ENCODE measurements around the gene USP12. TPM values are rescaled to one million over a fixed set of nuclear protein-coding genes. Genes with fewer than 3 reads are reported as not detected.
"Not testable (repeated sequence)": the region's sequence is repeated elsewhere in the genome, so short reads cannot be mapped to it uniquely, and the experiment has no call there.

Gene USP12, protein sequence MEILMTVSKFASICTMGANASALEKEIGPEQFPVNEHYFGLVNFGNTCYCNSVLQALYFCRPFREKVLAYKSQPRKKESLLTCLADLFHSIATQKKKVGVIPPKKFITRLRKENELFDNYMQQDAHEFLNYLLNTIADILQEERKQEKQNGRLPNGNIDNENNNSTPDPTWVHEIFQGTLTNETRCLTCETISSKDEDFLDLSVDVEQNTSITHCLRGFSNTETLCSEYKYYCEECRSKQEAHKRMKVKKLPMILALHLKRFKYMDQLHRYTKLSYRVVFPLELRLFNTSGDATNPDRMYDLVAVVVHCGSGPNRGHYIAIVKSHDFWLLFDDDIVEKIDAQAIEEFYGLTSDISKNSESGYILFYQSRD
- 10 to 100 TPM; 35.7 to 40.1 TPM for total RNA-seq

DNA sequence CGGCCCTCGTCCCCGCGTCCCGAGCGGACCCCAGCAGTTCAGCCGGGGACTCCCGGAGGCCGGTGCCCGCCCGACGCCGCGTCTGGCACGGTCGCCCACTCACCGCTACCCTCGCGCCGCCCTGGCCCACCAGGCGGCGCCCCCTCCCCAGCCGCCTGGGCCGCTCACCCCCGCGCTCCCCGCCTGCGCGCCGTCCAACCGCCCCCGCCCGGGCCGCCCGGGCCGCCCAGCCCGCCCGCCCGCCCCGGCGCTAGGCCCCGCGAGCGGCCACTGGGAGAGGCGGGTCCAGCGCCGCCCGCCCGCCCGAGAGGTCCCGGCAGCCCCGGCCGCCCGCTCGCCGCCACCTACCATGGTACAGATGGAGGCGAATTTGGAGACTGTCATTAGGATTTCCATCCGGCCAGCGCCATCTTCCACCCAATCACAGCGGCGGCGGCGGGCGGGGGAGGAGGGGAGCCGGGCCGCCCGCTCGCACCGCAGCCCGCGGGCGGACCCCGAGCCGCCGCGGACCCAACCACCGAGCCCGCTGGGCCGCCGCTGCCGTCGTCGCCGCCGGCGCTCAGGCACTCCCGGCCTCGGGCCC lies at the start of gene USP12:
TSS of gene USP12 (minus strand) at position 568 of the 583 bp plus-strand sequence. CDS start at position 396, 172 bp downstream.
- CTCF ChIA-PET = interaction anchor here (1.1 to 1.3 kb wide), 2 partner anchors 40 to 82 kb away, joined by 3 to 6 read pairs; no protein-coding TSS in a partner anchor
- ATAC-seq (peak; percentile 15), DNase-seq (peak; percentile 63)
- POLR2A ChIA-PET = interaction anchor here (0.9 to 4.5 kb wide), 4 partner anchors 10 to 82 kb away, joined by 3 to 28 read pairs (median 4); no protein-coding TSS in a partner anchor
- H3K4me1 Mint-ChIP-seq (ENCODE audit: low read depth) = peaks cover 53% of the 10 kb centered on the region
- peak within 1 kb of the TSS; percentile 84 for H3K4me3 Mint-ChIP-seq
- H3K27me3 Mint-ChIP-seq = no peaks in the 10 kb centered on the region
- no peaks in the 10 kb centered on the region for H3K9me3 Mint-ChIP-seq
- H3K27ac Mint-ChIP-seq = peak within 1 kb of the TSS; percentile 94
- intact Hi-C loops (cut with micrococcal nuclease) = loop anchor here (2.0 kb wide), 1 partner anchor 41 kb away; no protein-coding TSS in a partner anchor
- TF ChIP-seq, protein P1, sequence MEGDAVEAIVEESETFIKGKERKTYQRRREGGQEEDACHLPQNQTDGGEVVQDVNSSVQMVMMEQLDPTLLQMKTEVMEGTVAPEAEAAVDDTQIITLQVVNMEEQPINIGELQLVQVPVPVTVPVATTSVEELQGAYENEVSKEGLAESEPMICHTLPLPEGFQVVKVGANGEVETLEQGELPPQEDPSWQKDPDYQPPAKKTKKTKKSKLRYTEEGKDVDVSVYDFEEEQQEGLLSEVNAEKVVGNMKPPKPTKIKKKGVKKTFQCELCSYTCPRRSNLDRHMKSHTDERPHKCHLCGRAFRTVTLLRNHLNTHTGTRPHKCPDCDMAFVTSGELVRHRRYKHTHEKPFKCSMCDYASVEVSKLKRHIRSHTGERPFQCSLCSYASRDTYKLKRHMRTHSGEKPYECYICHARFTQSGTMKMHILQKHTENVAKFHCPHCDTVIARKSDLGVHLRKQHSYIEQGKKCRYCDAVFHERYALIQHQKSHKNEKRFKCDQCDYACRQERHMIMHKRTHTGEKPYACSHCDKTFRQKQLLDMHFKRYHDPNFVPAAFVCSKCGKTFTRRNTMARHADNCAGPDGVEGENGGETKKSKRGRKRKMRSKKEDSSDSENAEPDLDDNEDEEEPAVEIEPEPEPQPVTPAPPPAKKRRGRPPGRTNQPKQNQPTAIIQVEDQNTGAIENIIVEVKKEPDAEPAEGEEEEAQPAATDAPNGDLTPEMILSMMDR (IDR thresholded peaks at IDR 0.05) = no peak
- peaks cover 5% of the 10 kb centered on the region for H3K36me3 Mint-ChIP-seq (ENCODE audit: low read depth)

DNA sequence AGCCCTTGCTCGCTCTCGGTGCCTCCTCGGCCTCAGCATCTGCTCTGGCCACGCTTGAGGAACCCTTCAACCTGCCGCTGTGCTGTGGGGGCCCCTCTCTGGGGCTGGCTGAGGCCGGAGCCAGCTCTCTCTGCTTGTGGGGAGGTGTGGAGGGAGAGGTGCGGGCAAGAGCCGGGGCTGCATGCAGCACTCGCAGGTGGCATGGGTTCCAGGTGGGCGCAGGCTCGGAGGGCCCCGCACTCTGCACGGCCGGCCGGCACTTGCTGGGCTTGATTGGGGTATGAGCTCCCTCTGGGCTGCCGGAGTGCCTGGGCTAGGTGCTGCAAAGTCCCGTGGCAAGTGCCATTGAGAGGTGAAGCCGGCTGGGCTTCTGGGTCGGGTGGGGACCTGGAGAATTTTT lies 48.0 kb upstream of the USP12 start:
- H3K4me1 Mint-ChIP-seq (ENCODE audit: low read depth) = no peaks in the 10 kb centered on the region
- no peak overlapping the region for H3K4me3 Mint-ChIP-seq
- H3K36me3 Mint-ChIP-seq (ENCODE audit: low read depth) = peaks cover 3% of the 10 kb centered on the region
- no peaks in the 10 kb centered on the region for H3K9me3 Mint-ChIP-seq
- H3K27ac Mint-ChIP-seq = no peak overlapping the region
- intact Hi-C loops (cut with micrococcal nuclease) = no loop called here
- ATAC-seq (no peak), DNase-seq (no peak)
- TF ChIP-seq, protein P1 (IDR thresholded peaks at IDR 0.05) = no peak
- ChIA-PET POLR2A (no interaction called here), CTCF (interaction anchor here (1.1 to 1.3 kb wide), 2 partner anchors 21 to 51 kb away, joined by 4 to 5 read pairs; partner anchors contain the start of gene RASL11A)
- H3K27me3 Mint-ChIP-seq = no peaks in the 10 kb centered on the region

DNA sequence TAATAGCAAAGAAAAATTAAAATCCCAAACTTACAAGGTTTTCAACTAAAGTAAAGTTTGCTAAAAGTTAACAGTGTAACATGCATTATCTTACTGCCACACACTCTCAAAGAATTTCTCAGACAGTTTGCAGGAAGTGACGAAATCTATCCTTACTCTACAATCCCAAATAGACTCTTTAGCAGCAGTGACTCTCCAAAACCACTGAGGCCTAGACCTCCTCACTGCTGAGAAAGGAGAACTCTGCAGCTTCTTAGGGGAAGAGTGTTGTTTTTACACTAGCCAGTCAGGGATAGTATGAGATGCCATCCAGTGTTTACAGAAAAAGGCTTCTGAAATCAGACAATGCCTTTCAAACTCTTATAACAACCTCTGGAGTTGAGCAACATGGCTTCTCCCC lies 47.2 kb upstream of the USP12 start:
- H3K27ac Mint-ChIP-seq; intact Hi-C loops (cut with micrococcal nuclease); ATAC-seq; H3K27me3 Mint-ChIP-seq; POLR2A ChIA-PET; H3K4me3 Mint-ChIP-seq; H3K36me3 Mint-ChIP-seq (ENCODE audit: low read depth); H3K4me1 Mint-ChIP-seq (ENCODE audit: low read depth); DNase-seq; CTCF ChIA-PET; H3K9me3 Mint-ChIP-seq: not testable (repeated sequence)

DNA sequence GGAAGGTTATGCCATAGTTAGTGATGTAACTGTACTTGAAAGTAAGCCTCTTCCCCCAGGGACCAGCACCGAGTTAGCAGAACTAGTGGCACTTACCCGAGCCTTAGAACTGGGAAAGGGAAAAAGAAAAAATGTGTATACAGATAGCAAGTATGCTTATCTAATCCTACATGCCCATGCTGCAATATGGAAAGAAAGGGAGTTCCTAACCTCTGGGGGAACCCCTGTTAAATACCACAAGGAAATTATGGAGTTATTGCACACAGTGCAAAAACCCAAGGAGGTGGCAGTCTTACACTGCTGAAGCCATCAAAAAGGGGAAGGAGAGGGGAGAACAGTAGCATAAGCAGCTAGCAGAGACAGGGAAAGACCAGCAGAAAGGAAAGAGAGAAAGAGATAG lies 46.2 kb upstream of the USP12 start:
- H3K4me1 Mint-ChIP-seq (ENCODE audit: low read depth); ATAC-seq; DNase-seq; POLR2A ChIA-PET; H3K9me3 Mint-ChIP-seq; H3K4me3 Mint-ChIP-seq; H3K27ac Mint-ChIP-seq; CTCF ChIA-PET; H3K36me3 Mint-ChIP-seq (ENCODE audit: low read depth); intact Hi-C loops (cut with micrococcal nuclease); H3K27me3 Mint-ChIP-seq: not testable (repeated sequence)

DNA sequence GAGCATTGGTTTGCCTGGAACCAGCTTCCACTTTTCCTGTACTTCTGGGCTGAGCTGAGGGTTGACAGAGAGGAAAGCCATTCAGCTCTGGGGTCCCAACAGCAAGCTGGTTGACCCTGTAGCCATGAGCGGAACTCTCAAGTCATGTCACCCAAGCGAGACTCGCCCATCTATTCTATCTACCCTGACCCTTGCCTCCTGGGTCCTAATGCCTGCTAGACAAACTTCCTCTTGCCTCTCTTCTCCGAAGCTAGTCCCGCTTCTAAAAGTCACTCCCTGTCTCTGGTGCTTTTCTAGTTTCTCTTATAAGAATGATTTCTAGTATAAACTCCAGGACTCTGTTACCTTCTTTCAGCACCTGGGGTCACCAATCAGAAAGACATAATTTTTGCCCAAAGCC lies 41.8 kb upstream of the USP12 start:
- H3K27ac Mint-ChIP-seq; H3K4me1 Mint-ChIP-seq (ENCODE audit: low read depth); DNase-seq; intact Hi-C loops (cut with micrococcal nuclease); H3K27me3 Mint-ChIP-seq; H3K4me3 Mint-ChIP-seq; CTCF ChIA-PET; ATAC-seq; H3K36me3 Mint-ChIP-seq (ENCODE audit: low read depth); H3K9me3 Mint-ChIP-seq: not testable (repeated sequence)
- POLR2A ChIA-PET = interaction anchor here (0.6 kb wide), 1 partner anchor 446 kb away, joined by 4 read pairs; no protein-coding TSS in a partner anchor

DNA sequence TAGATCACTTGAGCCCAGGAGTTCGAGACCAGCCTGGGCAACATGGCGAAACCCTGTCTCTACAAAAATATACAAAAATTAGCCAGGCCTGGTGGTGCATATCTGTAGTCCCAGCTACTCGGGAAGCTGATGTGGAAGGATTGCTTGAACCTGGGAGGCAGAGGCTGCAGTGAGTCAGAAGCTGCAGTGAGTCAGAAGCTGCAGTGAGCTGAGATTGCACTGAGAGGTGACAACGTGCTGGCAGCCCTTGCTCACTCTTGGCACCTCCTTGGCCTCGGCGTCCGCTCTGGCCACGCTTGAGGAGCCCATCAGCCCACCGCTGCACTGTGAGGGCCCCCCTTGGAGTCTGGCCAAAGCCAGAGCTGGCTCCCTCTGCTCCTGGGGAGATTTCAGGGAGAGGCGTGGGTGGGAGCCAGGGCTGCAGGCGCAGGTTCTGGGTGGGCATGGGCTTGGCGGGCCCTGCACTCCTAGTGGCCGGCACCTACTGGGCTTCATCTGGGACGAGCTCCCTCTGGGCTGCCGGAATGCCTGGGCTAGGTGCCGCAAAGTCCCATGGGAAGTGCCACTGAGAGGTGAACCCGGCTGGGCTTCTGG lies 40.3 kb upstream of the USP12 start:
- DNase-seq (no peak), ATAC-seq (no peak)
- CTCF ChIA-PET = interaction anchor here (1.1 kb wide), 1 partner anchor 226 kb away, joined by 3 read pairs; no protein-coding TSS in a partner anchor
- Mint-ChIP-seq H3K27ac (no peak overlapping the region), H3K4me1 (ENCODE audit: low read depth) (peaks cover 4% of the 10 kb centered on the region), H3K36me3 (ENCODE audit: low read depth) (peaks cover 1% of the 10 kb centered on the region), H3K4me3 (no peak overlapping the region), H3K9me3 (peaks cover 4% of the 10 kb centered on the region), H3K27me3 (no peaks in the 10 kb centered on the region)
- intact Hi-C loops (cut with micrococcal nuclease) = no loop called here
- TF ChIP-seq, protein P1 (IDR thresholded peaks at IDR 0.05) = no peak
- POLR2A ChIA-PET = no interaction called here
